Endodermal cell (in vitro differentiated cells): ENCODE measurements around the gene SNX2. TPM values are rescaled to one million over a fixed set of nuclear protein-coding genes. Genes with fewer than 3 reads are reported as not detected.

Experiments used
- DNase-seq: peaks from one replicate; pipeline ENCODE4 v3.0.0-alpha.2; 2017
- H3K27ac ChIP-seq: 2 replicates; pipeline ENCODE4 v1.5.1; 2013; ENCODE audit warnings: mild to moderate bottlenecking, low read depth, low read length, moderate library complexity
- H3K27me3 ChIP-seq: 2 replicates; pipeline ENCODE4 v1.6.1; 2013; ENCODE audit warnings: mild to moderate bottlenecking, low read length, moderate library complexity; ENCODE audit not compliant: insufficient read depth, control insufficient read depth, poor library complexity, severe bottlenecking
- H3K36me3 ChIP-seq: 2 replicates; pipeline ENCODE4 v1.7.0; 2013; ENCODE audit warnings: mild to moderate bottlenecking, low read length, moderate library complexity; ENCODE audit not compliant: control insufficient read depth, insufficient read depth
- H3K4me1 ChIP-seq: one replicate; pipeline ENCODE4 v1.7.0; 2013; ENCODE audit warnings: low read length; ENCODE audit not compliant: control insufficient read depth, insufficient read depth
- H3K4me3 ChIP-seq: 2 replicates; pipeline ENCODE4 v1.5.1; 2013; ENCODE audit warnings: mild to moderate bottlenecking, low read length, moderate library complexity
- H3K9ac ChIP-seq: 2 replicates; pipeline ENCODE4 v1.6.1; 2013; ENCODE audit warnings: mild to moderate bottlenecking, low read length, moderate library complexity; ENCODE audit not compliant: poor library complexity, severe bottlenecking; ENCODE audit errors: extremely low read depth
- H3K9me3 ChIP-seq: 2 replicates; pipeline ENCODE4 v1.6.1; 2013; ENCODE audit warnings: mild to moderate bottlenecking, low read length, moderate library complexity; ENCODE audit not compliant: control insufficient read depth
- H3K27ac Mint-ChIP-seq: 2 replicates; pipeline ENCODE4 v1.8.0; 2020; ENCODE audit warnings: mixed read lengths
- H3K27me3 Mint-ChIP-seq: 2 replicates; pipeline ENCODE4 v1.8.0; 2021; ENCODE audit warnings: mild to moderate bottlenecking, mixed read lengths; ENCODE audit not compliant: insufficient read depth
- H3K36me3 Mint-ChIP-seq: 2 replicates; pipeline ENCODE4 v1.8.0; 2020; ENCODE audit warnings: low read depth, mixed read lengths
- H3K4me1 Mint-ChIP-seq: 2 replicates; pipeline ENCODE4 v1.8.0; 2020; ENCODE audit warnings: mixed read lengths
- H3K4me3 Mint-ChIP-seq: 2 replicates; pipeline ENCODE4 v1.8.0; 2020; ENCODE audit warnings: mild to moderate bottlenecking, moderate library complexity, mixed read lengths
- H3K9me3 Mint-ChIP-seq: 2 replicates; pipeline ENCODE4 v1.8.0; 2020; ENCODE audit warnings: mild to moderate bottlenecking, mixed read lengths
- WGBS, 2 experiments: methylation state at CpG; one replicate each; pipeline versions ENCODE4 v1.1.5 to v1.1.7; 2013; ENCODE audit warnings: missing lambda C conversion rate in 2 of 2, mixed read lengths in 1 of 2; ENCODE audit not compliant: insufficient coverage in 1 of 2, insufficient read length in 1 of 2; 5-methylcytosine and 5-hydroxymethylcytosine counted together
- total RNA-seq, 2 donors: library from RNA; stranded (reverse); fragmentation: NEBNext Ultra II Directional in 1 of 2; extraction: Animal tissue kit (Norgen Biotek cat#: 25700) in 1 of 2; gene quantifications; 2 replicates in 1 of 2; 3 replicates in 1 of 2; pipeline ENCODE4 v1.2.1, GENCODE V29; 2021
- TF ChIP-seq, protein P1 (sequence below): fragments of 200-600 bp; sonication (generic); conservative IDR thresholded peaks from 2 replicates; pipeline ENCODE4 v1.5.0; 2021; ENCODE audit warnings: antibody characterized with exemption, mild to moderate bottlenecking

SNX2 gene
- total RNA-seq, 2 donors from 2014 or later: 69.8 to 83.2 TPM

DNA sequence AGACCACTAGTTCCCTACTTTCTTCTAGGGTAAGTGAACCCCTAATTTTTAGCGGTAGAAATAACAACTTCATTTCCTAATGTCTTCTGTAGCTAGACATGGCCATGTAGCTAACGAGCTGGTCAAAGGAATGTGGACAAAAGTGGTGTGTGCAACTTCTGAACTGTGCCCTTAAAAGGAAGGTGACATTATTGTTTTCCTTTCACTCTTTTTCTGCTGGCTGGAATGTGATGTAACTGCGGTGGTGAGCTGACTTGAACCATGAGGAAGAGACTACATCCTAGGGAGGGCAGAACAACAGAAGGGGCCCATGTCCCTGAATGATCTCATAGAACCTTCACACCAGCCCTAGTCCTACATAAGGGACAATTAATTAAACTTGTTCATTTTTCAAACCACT lies 1.3 kb upstream of the SNX2 start:
- Mint-ChIP-seq H3K27me3 (peaks cover 11% of the 10 kb centered on the region), H3K9me3 (no peaks in the 10 kb centered on the region), H3K4me3 (no peak overlapping the region), H3K4me1 (peaks cover 12% of the 10 kb centered on the region), H3K36me3 (no peaks in the 10 kb centered on the region), H3K27ac (no peak overlapping the region)
- WGBS, 2 experiments: 90 to 100% methylated on average over 1 to 3 of the region's 3 CpGs
- no peak for DNase-seq
- TF ChIP-seq, protein P1, sequence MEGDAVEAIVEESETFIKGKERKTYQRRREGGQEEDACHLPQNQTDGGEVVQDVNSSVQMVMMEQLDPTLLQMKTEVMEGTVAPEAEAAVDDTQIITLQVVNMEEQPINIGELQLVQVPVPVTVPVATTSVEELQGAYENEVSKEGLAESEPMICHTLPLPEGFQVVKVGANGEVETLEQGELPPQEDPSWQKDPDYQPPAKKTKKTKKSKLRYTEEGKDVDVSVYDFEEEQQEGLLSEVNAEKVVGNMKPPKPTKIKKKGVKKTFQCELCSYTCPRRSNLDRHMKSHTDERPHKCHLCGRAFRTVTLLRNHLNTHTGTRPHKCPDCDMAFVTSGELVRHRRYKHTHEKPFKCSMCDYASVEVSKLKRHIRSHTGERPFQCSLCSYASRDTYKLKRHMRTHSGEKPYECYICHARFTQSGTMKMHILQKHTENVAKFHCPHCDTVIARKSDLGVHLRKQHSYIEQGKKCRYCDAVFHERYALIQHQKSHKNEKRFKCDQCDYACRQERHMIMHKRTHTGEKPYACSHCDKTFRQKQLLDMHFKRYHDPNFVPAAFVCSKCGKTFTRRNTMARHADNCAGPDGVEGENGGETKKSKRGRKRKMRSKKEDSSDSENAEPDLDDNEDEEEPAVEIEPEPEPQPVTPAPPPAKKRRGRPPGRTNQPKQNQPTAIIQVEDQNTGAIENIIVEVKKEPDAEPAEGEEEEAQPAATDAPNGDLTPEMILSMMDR: no peak
- Histone ChIP-seq H3K9ac (no peak overlapping the region), H3K9me3 (no peaks in the 10 kb centered on the region), H3K4me1 (peaks cover 4% of the 10 kb centered on the region), H3K4me3 (no peak overlapping the region), H3K27me3 (no peaks in the 10 kb centered on the region), H3K27ac (no peak overlapping the region), H3K36me3 (no peaks in the 10 kb centered on the region)

DNA sequence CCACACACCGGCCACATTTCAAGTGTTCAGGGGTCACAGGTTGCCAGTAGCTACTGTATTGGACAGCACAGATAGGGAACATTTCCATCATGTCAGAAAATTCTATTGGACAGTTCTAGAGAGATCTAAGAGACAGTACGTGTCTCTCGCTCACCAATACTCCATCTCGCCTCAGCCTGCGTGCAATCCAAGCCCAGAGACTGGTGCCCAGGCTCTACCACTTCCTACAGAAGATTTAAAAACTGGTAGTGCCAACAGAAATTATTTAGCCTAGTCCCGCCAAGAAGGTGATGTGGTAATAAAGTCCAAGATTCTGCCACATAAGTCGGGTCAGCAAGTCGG lies 390 bp upstream of the SNX2 start:
- peak overlapping the region; percentile 99 for H3K4me3 Mint-ChIP-seq
- Histone ChIP-seq H3K27ac (no peak overlapping the region), H3K9me3 (no peaks in the 10 kb centered on the region), H3K9ac (no peak overlapping the region), H3K27me3 (no peaks in the 10 kb centered on the region), H3K36me3 (no peaks in the 10 kb centered on the region), H3K4me3 (peak overlapping the region; percentile 84), H3K4me1 (peaks cover 4% of the 10 kb centered on the region)
- no peak for DNase-seq
- no peaks in the 10 kb centered on the region for H3K36me3 Mint-ChIP-seq
- H3K27me3 Mint-ChIP-seq: peaks cover 11% of the 10 kb centered on the region
- no peaks in the 10 kb centered on the region for H3K9me3 Mint-ChIP-seq
- peaks cover 12% of the 10 kb centered on the region for H3K4me1 Mint-ChIP-seq
- 57 to 74% methylated on average over 6 to 8 of the region's 8 CpGs for WGBS, 2 experiments
- TF ChIP-seq, protein P1: no peak
- peak overlapping the region; percentile 81 for H3K27ac Mint-ChIP-seq

DNA sequence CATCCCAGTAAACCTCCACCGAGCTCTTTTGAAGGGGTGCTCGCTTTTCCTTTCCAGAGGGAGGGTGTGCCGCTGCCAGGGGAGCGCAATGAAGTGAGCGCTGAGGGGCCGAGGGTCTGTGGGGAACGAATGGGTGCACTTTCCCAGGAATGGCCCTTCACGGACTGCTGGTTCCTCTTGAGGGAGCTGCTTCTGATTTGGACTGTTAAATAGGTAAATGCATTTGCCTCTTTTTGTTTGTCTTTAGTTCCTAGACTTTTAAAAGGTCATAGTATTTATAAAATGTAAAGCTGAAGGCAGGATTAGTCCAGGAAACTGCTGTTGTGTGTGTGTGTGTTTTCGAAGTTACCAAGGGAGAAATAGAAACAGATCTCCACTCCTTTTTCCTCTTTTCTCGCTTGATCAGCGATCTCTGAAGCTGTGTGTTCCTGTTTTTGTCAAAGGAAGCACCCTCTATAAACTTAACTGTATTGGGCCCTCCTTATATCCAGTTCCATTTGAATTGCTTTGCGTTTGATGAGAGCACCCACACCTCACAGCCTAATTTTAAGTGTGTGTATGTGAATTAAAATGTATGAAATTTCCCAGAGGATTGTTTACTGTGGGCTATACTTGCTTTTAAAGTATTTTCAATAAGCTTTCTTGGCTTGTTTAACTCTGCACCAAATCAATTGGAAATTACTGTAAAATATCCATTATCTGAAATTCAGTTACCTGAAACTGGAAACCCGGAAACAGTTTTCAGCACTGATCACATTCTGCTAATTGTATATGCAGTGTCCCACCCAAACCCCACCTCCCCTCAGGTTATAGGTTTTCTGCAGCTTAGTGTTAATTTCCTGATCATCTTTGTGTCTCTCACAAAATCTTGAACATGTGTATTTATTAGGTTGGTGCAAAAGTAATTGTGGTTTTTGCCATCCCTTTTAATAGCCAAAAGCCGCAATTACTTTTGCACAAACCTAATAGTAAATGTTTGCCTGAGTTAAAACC lies 966 bp downstream of the SNX2 start:
- TF ChIP-seq, protein P1: no peak
- peaks cover 12% of the 10 kb centered on the region for H3K4me1 Mint-ChIP-seq
- DNase-seq: no peak
- H3K4me3 Mint-ChIP-seq: peak overlapping the region; percentile 99
- peak overlapping the region; percentile 58 for H3K27ac ChIP-seq
- H3K27me3 ChIP-seq: no peaks in the 10 kb centered on the region
- peak overlapping the region; percentile 96 for H3K27ac Mint-ChIP-seq
- H3K9me3 Mint-ChIP-seq: no peaks in the 10 kb centered on the region
- H3K4me3 ChIP-seq: peak overlapping the region; percentile 84
- H3K9ac ChIP-seq: peak overlapping the region; percentile 89
- H3K27me3 Mint-ChIP-seq: peaks cover 8% of the 10 kb centered on the region
- H3K4me1 ChIP-seq: peaks cover 4% of the 10 kb centered on the region
- peaks cover 2% of the 10 kb centered on the region for H3K36me3 Mint-ChIP-seq
- WGBS, 2 experiments: 10 to 24% methylated on average over 5 to 13 of the region's 14 CpGs
- no peaks in the 10 kb centered on the region for H3K9me3 ChIP-seq
- H3K36me3 ChIP-seq: no peaks in the 10 kb centered on the region
